H1 (cell line): Measurements from ENCODE around the gene ANKH. TPM values are rescaled to one million over a fixed set of nuclear protein-coding genes. Genes with fewer than 3 reads are reported as not detected.

ENCODE experiments used
- CEBPB ChIP-seq: IDR thresholded peaks from 2 replicates; pipeline ENCODE4 v1.6.1; 2012; ENCODE audit warnings: low read depth, low read length
- CHD1 ChIP-seq: IDR thresholded peaks from 2 replicates; pipeline ENCODE4 v1.6.1; 2012; ENCODE audit warnings: low read depth, low read length, improper control_type of control experiment
- MAFK ChIP-seq: IDR thresholded peaks from 2 replicates; pipeline ENCODE4 v1.6.1; 2012; ENCODE audit warnings: low read depth, mild to moderate bottlenecking, improper control_type of control experiment, low read length
- ZNF274 ChIP-seq: IDR thresholded peaks from 2 replicates; pipeline ENCODE4 v1.7.0; 2012; ENCODE audit warnings: low read length, borderline replicate concordance; ENCODE audit errors: extremely low read depth
- polyA plus RNA-seq, 7 experiments: library from polyadenylated mRNA; depleted of rRNA in 3 of 7; stranded (reverse) in 5 of 7; unstranded in 2 of 7; fragments of >200 nt in 5 of 7; fragments of 200-250 nt in 2 of 7; gene quantifications; 1 replicate in 5 of 7; 2 replicates in 1 of 7; 4 replicates in 1 of 7; pipeline versions ENCODE4 v1.2.1 to v1.2.3, GENCODE V29; 2011 to 2013; ENCODE audit warnings: missing spikeins in 2 of 7, mixed read lengths in 2 of 7
- total RNA-seq: library from RNA; stranded (reverse); fragmentation: NEBNext Ultra II Directional; extraction: Animal tissue kit (Norgen Biotek cat#: 25700); gene quantifications from 2 replicates; pipeline ENCODE4 v1.2.1, GENCODE V29; 2021

The ANKH gene
- total and polyA plus RNA-seq, 2 of the 8 experiments (the other 6 are each of a cell fraction or from before 2014, with no cell fraction given): 5.3 to 13.0 TPM

- TF ChIP-seq MAFK (no peak), CHD1 (no peak), ZNF274 (no peak), CEBPB (no peak)
Observed at GRCh38 chr5:14859980-14860379, 11.6 kb downstream of the ANKH start (continued).
